Rectal smooth muscle tissue (tissue), 1 donor: Measurements from ENCODE around the gene DENND4C.
"Not testable (repeated sequence)": the region's sequence is repeated elsewhere in the genome, so short reads cannot be mapped to it uniquely, and the experiment has no call there.

Experiments
- H3K27ac ChIP-seq: one replicate; pipeline ENCODE4 v1.7.0; 2013; ENCODE audit warnings: low read depth, low read length, inconsistent platforms
- H3K27me3 ChIP-seq: one replicate; pipeline ENCODE4 v1.7.0; 2013; ENCODE audit warnings: low read length; ENCODE audit not compliant: control insufficient read depth, insufficient read depth
- H3K36me3 ChIP-seq: one replicate; pipeline ENCODE4 v1.7.0; 2013; ENCODE audit warnings: low read length; ENCODE audit not compliant: control insufficient read depth, insufficient read depth
- H3K4me1 ChIP-seq: one replicate; pipeline ENCODE4 v1.7.0; 2013; ENCODE audit warnings: low read length; ENCODE audit not compliant: control insufficient read depth, insufficient read depth
- H3K4me3 ChIP-seq: one replicate; pipeline ENCODE4 v1.7.0; 2013; ENCODE audit warnings: low read length
- H3K9ac ChIP-seq: one replicate; pipeline ENCODE4 v1.7.0; 2013; ENCODE audit warnings: low read length

DENND4C gene

GRCh38 chr9:19410594-19410993, 180.1 kb downstream of the DENND4C start:
- Histone ChIP-seq H3K4me1 (no peaks in the 10 kb centered on the region), H3K27me3 (no peaks in the 10 kb centered on the region), H3K36me3 (no peaks in the 10 kb centered on the region), H3K27ac (no peak overlapping the region), H3K9ac (no peak overlapping the region), H3K4me3 (no peak overlapping the region)

GRCh38 chr9:19411316-19411715, 180.8 kb downstream of the DENND4C start:
- H3K4me3 ChIP-seq: no peak overlapping the region
- no peaks in the 10 kb centered on the region for H3K36me3 ChIP-seq
- no peaks in the 10 kb centered on the region for H3K27me3 ChIP-seq
- no peaks in the 10 kb centered on the region for H3K4me1 ChIP-seq
- no peak overlapping the region for H3K27ac ChIP-seq
- no peak overlapping the region for H3K9ac ChIP-seq

- H3K36me3 ChIP-seq, H3K4me1 ChIP-seq, H3K4me3 ChIP-seq, H3K9ac ChIP-seq, H3K27ac ChIP-seq, H3K27me3 ChIP-seq: not testable (repeated sequence)
Observed at GRCh38 chr9:19413456-19413855, 183.0 kb downstream of the DENND4C start.

GRCh38 chr9:19416143-19416542, 185.7 kb downstream of the DENND4C start:
- Histone ChIP-seq H3K27me3 (no peaks in the 10 kb centered on the region), H3K9ac (no peak overlapping the region), H3K36me3 (no peaks in the 10 kb centered on the region), H3K4me3 (no peak overlapping the region), H3K4me1 (no peaks in the 10 kb centered on the region), H3K27ac (no peak overlapping the region)

- Histone ChIP-seq H3K4me1 (no peaks in the 10 kb centered on the region), H3K27ac (no peak overlapping the region), H3K36me3 (no peaks in the 10 kb centered on the region)
Observed at GRCh38 chr9:19420877-19421276, 190.4 kb downstream of the DENND4C start.

More at GRCh38 chr9:19420877-19421276, 190.4 kb downstream of the DENND4C start:
- no peaks in the 10 kb centered on the region for H3K27me3 ChIP-seq
- no peak overlapping the region for H3K9ac ChIP-seq
- no peak overlapping the region for H3K4me3 ChIP-seq
